Dedifferentiated amniotic fluid mesenchymal stem cell (primary cell): Measurements from ENCODE around the gene TEX44.

Experiments
- DNase-seq: peaks from one replicate; pipeline ENCODE4 v3.0.0-alpha.2; 2016; ENCODE audit errors: extremely low spot score

Gene TEX44

GRCh38 chr2:231604685-231605606 is 12.3 kb downstream of the TEX44 start:
- DNase-seq = peak; percentile 98

GRCh38 chr2:231605607-231606091 is 13.0 kb downstream of the TEX44 start:
- no peak for DNase-seq

- no peak for DNase-seq
Observed at GRCh38 chr2:231606941-231607340, 14.3 kb downstream of the TEX44 start.

- peak; percentile 39 for DNase-seq
Observed at GRCh38 chr2:231611273-231612108, 18.8 kb downstream of the TEX44 start.

- DNase-seq = peak; percentile 40
Observed at GRCh38 chr2:231612109-231612455, 19.4 kb downstream of the TEX44 start.

GRCh38 chr2:231612456-231613330 is 20.0 kb downstream of the TEX44 start:
- peak; percentile 82 for DNase-seq

GRCh38 chr2:231613331-231613662 is 20.6 kb downstream of the TEX44 start:
- DNase-seq = no peak

GRCh38 chr2:231613663-231614558 is 21.2 kb downstream of the TEX44 start:
- DNase-seq = peak; percentile 64

GRCh38 chr2:231614559-231615057 is 21.9 kb downstream of the TEX44 start:
- no peak for DNase-seq

- no peak for DNase-seq
Observed at GRCh38 chr2:231615058-231615671, 22.5 kb downstream of the TEX44 start.

GRCh38 chr2:231616296-231616695 is 23.6 kb downstream of the TEX44 start:
- no peak for DNase-seq

GRCh38 chr2:231617059-231617926 is 24.6 kb downstream of the TEX44 start:
- DNase-seq = no peak

- DNase-seq = no peak
Observed at GRCh38 chr2:231621051-231621879, 28.6 kb downstream of the TEX44 start.

GRCh38 chr2:231622963-231623362 is 30.3 kb downstream of the TEX44 start:
- no peak for DNase-seq

- DNase-seq = no peak
Observed at GRCh38 chr2:231626449-231626848, 33.8 kb downstream of the TEX44 start.

GRCh38 chr2:231627384-231628120 is 34.9 kb downstream of the TEX44 start:
- peak; percentile 44 for DNase-seq

- peak; percentile 85 for DNase-seq
Observed at GRCh38 chr2:231632559-231633142, 40.0 kb downstream of the TEX44 start.
